Fibroblast of gingiva (primary cell): ENCODE data around the gene PPARD.
"Not testable (repeated sequence)": the region's sequence is repeated elsewhere in the genome, so short reads cannot be mapped to it uniquely, and the experiment has no call there.

Experiments
- DNase-seq: peaks from one replicate; pipeline ENCODE4 v3.0.0-alpha.2; 2011; ENCODE audit warnings: low read depth

The PPARD gene

GRCh38 chr6:35410131-35410530 lies 67.8 kb downstream of the PPARD start:
- no peak for DNase-seq

GRCh38 chr6:35411066-35411465 lies 68.7 kb downstream of the PPARD start:
- DNase-seq = no peak

- no peak for DNase-seq
These were observed 69.7 kb downstream of the PPARD start for GRCh38 chr6:35412102-35412501.

GRCh38 chr6:35413911-35414310 lies 71.6 kb downstream of the PPARD start:
- DNase-seq = no peak

- peak; percentile 87 for DNase-seq
These were observed 72.9 kb downstream of the PPARD start for GRCh38 chr6:35415065-35415891.

- DNase-seq = no peak
These were observed 75.8 kb downstream of the PPARD start for GRCh38 chr6:35417979-35418661.

GRCh38 chr6:35419417-35419816 lies 77.1 kb downstream of the PPARD start:
- DNase-seq = peak; percentile 70

GRCh38 chr6:35419961-35420360 lies 77.6 kb downstream of the PPARD start:
- DNase-seq = no peak

- peak; percentile 90 for DNase-seq
These were observed 82.9 kb downstream of the PPARD start for GRCh38 chr6:35425284-35425683.

GRCh38 chr6:35426074-35426473 lies 83.7 kb downstream of the PPARD start:
- DNase-seq = no peak

GRCh38 chr6:35427435-35427834 lies 85.1 kb downstream of the PPARD start:
- no peak for DNase-seq

- peak; percentile 59 for DNase-seq
These were observed 85.5 kb downstream of the PPARD start for GRCh38 chr6:35427851-35428321.

- DNase-seq = no peak
These were observed 86.2 kb downstream of the PPARD start for GRCh38 chr6:35428421-35429149.

GRCh38 chr6:35429463-35429862 lies 87.1 kb downstream of the PPARD start:
- DNase-seq = no peak

- no peak for DNase-seq
These were observed 89.9 kb downstream of the PPARD start for GRCh38 chr6:35432291-35432690.

- not testable (repeated sequence) for DNase-seq
These were observed 90.3 kb downstream of the PPARD start for GRCh38 chr6:35432702-35433101.

- no peak for DNase-seq
These were observed 92.9 kb downstream of the PPARD start for GRCh38 chr6:35435074-35435837.

- DNase-seq = no peak
These were observed 93.9 kb downstream of the PPARD start for GRCh38 chr6:35436071-35436857.

GRCh38 chr6:35438378-35439065 lies 96.2 kb downstream of the PPARD start:
- not testable (repeated sequence) for DNase-seq

GRCh38 chr6:35439308-35439707 lies 97.0 kb downstream of the PPARD start:
- DNase-seq = no peak
